ENCODE data around the gene ISLR.

Gene ISLR

GRCh38 chr15:74213858-74214284 lies 40.4 kb downstream of the ISLR start:
- no peak for DNase-seq
- peak overlapping the region in 1 of 2 experiments; percentile 4 for H2BK12ac ChIP-seq (ENCODE audit: low read length in 2 of 2)
- no peak overlapping the region for H3K27ac ChIP-seq (ENCODE audit: low read length, poor library complexity, severe bottlenecking)
- peak overlapping the region; percentile 52 for H4K91ac ChIP-seq (ENCODE audit: low read length)
- H3K4me1 ChIP-seq (ENCODE audit: control insufficient read depth, insufficient read depth, low read depth, low read length), result peaks cover 33% of the 10 kb centered on the region
- peaks cover 5 to 15% of the 10 kb centered on the region in 2 experiments for H3K27me3 ChIP-seq (ENCODE audit: control insufficient read depth in 1 of 2, insufficient read depth in 1 of 2, low read length in 2 of 2)
- no peak overlapping the region for H2AK5ac ChIP-seq (ENCODE audit: low read length, severe bottlenecking)
- no peaks in the 10 kb centered on the region for H3K79me1 ChIP-seq (replicated peaks; ENCODE audit: low read length, poor library complexity, severe bottlenecking)
- peak overlapping the region; percentile 19 for H4K8ac ChIP-seq (ENCODE audit: low read length)
- no peak overlapping the region for H2BK5ac ChIP-seq (ENCODE audit: low read depth, low read length, poor library complexity, severe bottlenecking)
- H2BK15ac ChIP-seq (ENCODE audit: low read depth, poor library complexity, severe bottlenecking), result peak overlapping the region; percentile 28
- no peak overlapping the region for H3K4me2 ChIP-seq (ENCODE audit: low read length, poor library complexity, severe bottlenecking)
- peak overlapping the region in 1 of 2 experiments; percentile 16 for H3K18ac ChIP-seq (ENCODE audit: low read depth in 1 of 2, low read length in 2 of 2)
- H3K4me3 ChIP-seq (ENCODE audit: insufficient read depth in 1 of 2, low read depth in 1 of 2, low read length in 2 of 2), result no peak overlapping the region
- no peak overlapping the region for H3K4ac ChIP-seq (ENCODE audit: low read depth in 1 of 2, low read length in 2 of 2)
- H2BK120ac ChIP-seq (ENCODE audit: low read depth, low read length), result no peak overlapping the region
- no peaks in the 10 kb centered on the region for H3K36me3 ChIP-seq (ENCODE audit: control insufficient read depth in 1 of 2, insufficient read depth in 2 of 2, low read depth in 1 of 2, low read length in 2 of 2)
- no peak overlapping the region for H3K23ac ChIP-seq (ENCODE audit: low read length in 2 of 2)
- H3K14ac ChIP-seq (ENCODE audit: low read length in 2 of 2), result no peak overlapping the region
- H2AFZ ChIP-seq (ENCODE audit: low read depth, low read length), result no peak overlapping the region
- H3K9ac ChIP-seq (ENCODE audit: low read length), result no peak overlapping the region
- H3K9me3 ChIP-seq (ENCODE audit: control insufficient read depth, low read length), result no peaks in the 10 kb centered on the region
- WGBS, result 54% methylated on average over 7 of the region's 7 CpGs

GRCh38 chr15:74214324-74215021 lies 41.0 kb downstream of the ISLR start:
- no peak overlapping the region for H3K18ac ChIP-seq (ENCODE audit: low read depth in 1 of 2, low read length in 2 of 2)
- no peaks in the 10 kb centered on the region for H3K79me1 ChIP-seq (replicated peaks; ENCODE audit: low read length, poor library complexity, severe bottlenecking)
- peaks cover 27% of the 10 kb centered on the region for H3K4me1 ChIP-seq (ENCODE audit: control insufficient read depth, insufficient read depth, low read depth, low read length)
- H2AFZ ChIP-seq (ENCODE audit: low read depth, low read length), result no peak overlapping the region
- peak overlapping the region; percentile 9 for H2BK5ac ChIP-seq (ENCODE audit: low read depth, low read length, poor library complexity, severe bottlenecking)
- peak overlapping the region; percentile 72 for H2AK5ac ChIP-seq (ENCODE audit: low read length, severe bottlenecking)
- WGBS, result 75% methylated on average over 5 of the region's 6 CpGs
- no peaks in the 10 kb centered on the region for H3K9me3 ChIP-seq (ENCODE audit: control insufficient read depth, low read length)
- H3K27me3 ChIP-seq (ENCODE audit: control insufficient read depth in 1 of 2, insufficient read depth in 1 of 2, low read length in 2 of 2), result peaks cover 11 to 21% of the 10 kb centered on the region in 2 experiments
- no peak overlapping the region for H3K4me2 ChIP-seq (ENCODE audit: low read length, poor library complexity, severe bottlenecking)
- H3K14ac ChIP-seq (ENCODE audit: low read length in 2 of 2), result no peak overlapping the region
- H4K8ac ChIP-seq (ENCODE audit: low read length), result no peak overlapping the region
- H4K91ac ChIP-seq (ENCODE audit: low read length), result no peak overlapping the region
- peak overlapping the region; percentile 33 for H3K27ac ChIP-seq (ENCODE audit: low read length, poor library complexity, severe bottlenecking)
- no peaks in the 10 kb centered on the region for H3K36me3 ChIP-seq (ENCODE audit: control insufficient read depth in 1 of 2, insufficient read depth in 2 of 2, low read depth in 1 of 2, low read length in 2 of 2)
- H3K4me3 ChIP-seq (ENCODE audit: insufficient read depth in 1 of 2, low read depth in 1 of 2, low read length in 2 of 2), result no peak overlapping the region
- H2BK12ac ChIP-seq (ENCODE audit: low read length in 2 of 2), result no peak overlapping the region
- H3K9ac ChIP-seq (ENCODE audit: low read length), result no peak overlapping the region
- no peak overlapping the region for H3K23ac ChIP-seq (ENCODE audit: low read length in 2 of 2)
- no peak for DNase-seq
- no peak overlapping the region for H3K4ac ChIP-seq (ENCODE audit: low read depth in 1 of 2, low read length in 2 of 2)
- no peak overlapping the region for H2BK120ac ChIP-seq (ENCODE audit: low read depth, low read length)
- H2BK15ac ChIP-seq (ENCODE audit: low read depth, poor library complexity, severe bottlenecking), result no peak overlapping the region

DNA sequence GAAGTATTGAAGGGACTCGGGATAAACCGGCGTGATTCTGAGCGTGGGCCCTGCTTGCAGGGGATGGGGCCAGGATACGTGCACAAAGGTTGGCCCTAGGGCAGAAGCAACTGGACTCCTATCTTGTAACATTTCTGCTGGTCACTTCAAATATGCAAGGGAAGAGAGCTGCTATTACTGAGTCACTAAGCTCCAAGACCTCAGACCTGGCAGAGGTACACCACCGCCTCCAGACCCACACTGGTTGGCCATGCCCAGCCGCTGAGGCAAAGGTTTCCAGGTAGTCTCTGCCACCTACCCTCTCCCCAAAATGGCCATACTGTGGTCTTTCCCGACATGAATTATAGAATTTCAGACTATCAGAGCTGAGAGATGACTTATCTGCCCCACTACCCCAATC lies 42.4 kb downstream of the ISLR start:
- Histone ChIP-seq H3K4me3 (ENCODE audit: insufficient read depth in 1 of 2, low read depth in 1 of 2, low read length in 2 of 2) (no peak overlapping the region), H2BK5ac (ENCODE audit: low read depth, low read length, poor library complexity, severe bottlenecking) (no peak overlapping the region), H3K27ac (ENCODE audit: low read length, poor library complexity, severe bottlenecking) (no peak overlapping the region), H2AK5ac (ENCODE audit: low read length, severe bottlenecking) (peak overlapping the region; percentile 63), H3K4me2 (ENCODE audit: low read length, poor library complexity, severe bottlenecking) (no peak overlapping the region), H3K4me1 (ENCODE audit: control insufficient read depth, insufficient read depth, low read depth, low read length) (peaks cover 23% of the 10 kb centered on the region), H3K23ac (ENCODE audit: low read length in 2 of 2) (no peak overlapping the region), H2BK12ac (ENCODE audit: low read length in 2 of 2) (no peak overlapping the region), H2BK15ac (ENCODE audit: low read depth, poor library complexity, severe bottlenecking) (no peak overlapping the region), H3K14ac (ENCODE audit: low read length in 2 of 2) (no peak overlapping the region), H2AFZ (ENCODE audit: low read depth, low read length) (no peak overlapping the region), H3K4ac (ENCODE audit: low read depth in 1 of 2, low read length in 2 of 2) (no peak overlapping the region), H3K36me3 (ENCODE audit: control insufficient read depth in 1 of 2, insufficient read depth in 2 of 2, low read depth in 1 of 2, low read length in 2 of 2) (no peaks in the 10 kb centered on the region), H4K8ac (ENCODE audit: low read length) (no peak overlapping the region), H3K79me1 (replicated peaks; ENCODE audit: low read length, poor library complexity, severe bottlenecking) (no peaks in the 10 kb centered on the region), H3K9ac (ENCODE audit: low read length) (no peak overlapping the region), H2BK120ac (ENCODE audit: low read depth, low read length) (no peak overlapping the region), H3K9me3 (ENCODE audit: control insufficient read depth, low read length) (no peaks in the 10 kb centered on the region), H3K27me3 (ENCODE audit: control insufficient read depth in 1 of 2, insufficient read depth in 1 of 2, low read length in 2 of 2) (peaks cover 25 to 36% of the 10 kb centered on the region in 2 experiments), H3K18ac (ENCODE audit: low read depth in 1 of 2, low read length in 2 of 2) (no peak overlapping the region), H4K91ac (ENCODE audit: low read length) (no peak overlapping the region)
- 87% methylated on average over 8 of the region's 8 CpGs for WGBS
- no peak for DNase-seq

- no peak overlapping the region for H2BK5ac ChIP-seq (ENCODE audit: low read depth, low read length, poor library complexity, severe bottlenecking)
- H3K4me3 ChIP-seq (ENCODE audit: insufficient read depth in 1 of 2, low read depth in 1 of 2, low read length in 2 of 2), result no peak overlapping the region
- peaks cover 26% of the 10 kb centered on the region for H3K4me1 ChIP-seq (ENCODE audit: control insufficient read depth, insufficient read depth, low read depth, low read length)
- H3K23ac ChIP-seq (ENCODE audit: low read length in 2 of 2), result no peak overlapping the region
- no peak overlapping the region for H4K8ac ChIP-seq (ENCODE audit: low read length)
- no peak for DNase-seq
- H3K36me3 ChIP-seq (ENCODE audit: control insufficient read depth in 1 of 2, insufficient read depth in 2 of 2, low read depth in 1 of 2, low read length in 2 of 2), result no peaks in the 10 kb centered on the region
- WGBS, result 73% methylated on average over 3 of the region's 3 CpGs
- no peak overlapping the region for H3K9ac ChIP-seq (ENCODE audit: low read length)
- no peaks in the 10 kb centered on the region for H3K79me1 ChIP-seq (replicated peaks; ENCODE audit: low read length, poor library complexity, severe bottlenecking)
- peaks cover 34 to 46% of the 10 kb centered on the region in 2 experiments for H3K27me3 ChIP-seq (ENCODE audit: control insufficient read depth in 1 of 2, insufficient read depth in 1 of 2, low read length in 2 of 2)
- H4K91ac ChIP-seq (ENCODE audit: low read length), result no peak overlapping the region
- no peak overlapping the region for H3K18ac ChIP-seq (ENCODE audit: low read depth in 1 of 2, low read length in 2 of 2)
- no peak overlapping the region for H2BK15ac ChIP-seq (ENCODE audit: low read depth, poor library complexity, severe bottlenecking)
- H2BK120ac ChIP-seq (ENCODE audit: low read depth, low read length), result no peak overlapping the region
- no peak overlapping the region for H3K14ac ChIP-seq (ENCODE audit: low read length in 2 of 2)
- H2AK5ac ChIP-seq (ENCODE audit: low read length, severe bottlenecking), result no peak overlapping the region
- H3K4ac ChIP-seq (ENCODE audit: low read depth in 1 of 2, low read length in 2 of 2), result no peak overlapping the region
- H3K27ac ChIP-seq (ENCODE audit: low read length, poor library complexity, severe bottlenecking), result no peak overlapping the region
- no peak overlapping the region for H2BK12ac ChIP-seq (ENCODE audit: low read length in 2 of 2)
- no peak overlapping the region for H2AFZ ChIP-seq (ENCODE audit: low read depth, low read length)
- H3K4me2 ChIP-seq (ENCODE audit: low read length, poor library complexity, severe bottlenecking), result no peak overlapping the region
- H3K9me3 ChIP-seq (ENCODE audit: control insufficient read depth, low read length), result no peaks in the 10 kb centered on the region
Observed at GRCh38 chr15:74216949-74217348, 43.4 kb downstream of the ISLR start.
